ENCODE results near the gene TSC22D4.

Gene TSC22D4

GRCh38 chr7:100419660-100420226, 59.3 kb downstream of the TSC22D4 start:
- no peak for DNase-seq (ENCODE audit: low read depth in 1 of 2, low spot score in 1 of 2)
- no peak for TF ChIP-seq JUND (IDR thresholded peaks at IDR 0.05; ENCODE audit: low read depth)
- in situ Hi-C loops (cut with HindIII; ENCODE audit: low pct_unique_long_range_greater_than_20kb, low sequenced_read_pairs): no loop called here

GRCh38 chr7:100418930-100419659, 59.9 kb downstream of the TSC22D4 start:
- no peak for TF ChIP-seq JUND (IDR thresholded peaks at IDR 0.05; ENCODE audit: low read depth)
- in situ Hi-C loops (cut with HindIII; ENCODE audit: low pct_unique_long_range_greater_than_20kb, low sequenced_read_pairs): no loop called here
- no peak for DNase-seq (ENCODE audit: low read depth in 1 of 2, low spot score in 1 of 2)

All from T47D (cell line).